NCI-H1436 treated with DMSO at 0.1 percent for 48 hours (cell line): ENCODE data around the gene NECTIN1.

Experiments
- DNase-seq: peaks from one replicate; lab custom pipeline; 2025; lab: John Stamatoyannopoulos, UW

NECTIN1 gene

GRCh38 chr11:119640541-119640940 lies 88.5 kb downstream of the NECTIN1 start:
- DNase-seq = no peak

- no peak for DNase-seq
These were observed 89.3 kb downstream of the NECTIN1 start for GRCh38 chr11:119639642-119640205.

GRCh38 chr11:119638851-119639250 lies 90.1 kb downstream of the NECTIN1 start:
- no peak for DNase-seq

GRCh38 chr11:119637481-119637880 lies 91.5 kb downstream of the NECTIN1 start:
- DNase-seq = no peak

GRCh38 chr11:119635776-119636175 lies 93.2 kb downstream of the NECTIN1 start:
- DNase-seq = no peak

GRCh38 chr11:119635041-119635740 lies 93.8 kb downstream of the NECTIN1 start:
- DNase-seq = no peak

GRCh38 chr11:119634301-119634700 lies 94.7 kb downstream of the NECTIN1 start:
- no peak for DNase-seq

- DNase-seq = no peak
These were observed 99.0 kb downstream of the NECTIN1 start for GRCh38 chr11:119629834-119630624.

- no peak for DNase-seq
These were observed 99.9 kb downstream of the NECTIN1 start for GRCh38 chr11:119629085-119629484.

GRCh38 chr11:119627286-119627685 lies 101.7 kb downstream of the NECTIN1 start:
- DNase-seq = no peak

GRCh38 chr11:119626871-119627270 lies 102.1 kb downstream of the NECTIN1 start:
- no peak for DNase-seq

GRCh38 chr11:119626197-119626841 lies 102.7 kb downstream of the NECTIN1 start:
- DNase-seq = no peak

GRCh38 chr11:119625206-119625978 lies 103.6 kb downstream of the NECTIN1 start:
- DNase-seq = no peak

GRCh38 chr11:119624629-119625028 lies 104.4 kb downstream of the NECTIN1 start:
- DNase-seq = no peak

- DNase-seq = no peak
These were observed 104.8 kb downstream of the NECTIN1 start for GRCh38 chr11:119624102-119624615.

- no peak for DNase-seq
These were observed 105.3 kb downstream of the NECTIN1 start for GRCh38 chr11:119623682-119624081.

GRCh38 chr11:119622454-119623143 lies 106.4 kb downstream of the NECTIN1 start:
- no peak for DNase-seq

GRCh38 chr11:119619665-119620064 lies 109.3 kb downstream of the NECTIN1 start:
- DNase-seq = no peak

GRCh38 chr11:119618208-119618909 lies 110.6 kb downstream of the NECTIN1 start:
- DNase-seq = no peak

GRCh38 chr11:119617340-119617713 lies 111.7 kb downstream of the NECTIN1 start:
- DNase-seq = no peak
